B cell (primary cell): ENCODE results near the gene JUP. TPM values are rescaled to one million over a fixed set of nuclear protein-coding genes. Genes with fewer than 3 reads are reported as not detected.

ENCODE experiments used
- ATAC-seq: fragments of 200-7000 bp; cut with Tn5 transposase; one replicate; pipeline ENCODE4 v1.10.0; 2021; ENCODE audit warnings: low read depth, mild to moderate bottlenecking, moderate number of reproducible peaks, moderate library complexity
- CTCF ChIA-PET: fragments of 350-600 bp; sonication (Branson Sonifier 250); formaldehyde crosslinking; loops from one replicate; lab custom pipeline; 2021; ENCODE audit warnings: antibody characterized with exemption, inconsistent platforms; lab: Charles Lee
- POLR2A ChIA-PET: fragments of 350-600 bp; sonication (Branson Sonifier 250); formaldehyde crosslinking; loops from one replicate; lab custom pipeline; 2021; ENCODE audit warnings: antibody characterized with exemption; lab: Charles Lee
- DNase-seq: peaks from one replicate; pipeline ENCODE4 v3.0.0; 2013
- H2AFZ ChIP-seq: 2 replicates; pipeline ENCODE4 v1.6.1; 2012; ENCODE audit warnings: mild to moderate bottlenecking, low read depth, low read length; ENCODE audit not compliant: insufficient read depth, poor library complexity, severe bottlenecking
- H3K27ac ChIP-seq, 2 donors: 1 replicate in 1 of 2; 2 replicates in 1 of 2; pipeline ENCODE4 v1.5.1; 2012 to 2013; ENCODE audit warnings: low read length in 2 of 2, mild to moderate bottlenecking in 2 of 2, moderate library complexity in 1 of 2
- H3K27me3 ChIP-seq, 4 experiments: fragments of 200-600 bp in 1 of 4; sonication (generic) in 1 of 4; replicated peaks in 1 of 4; 1 replicate in 2 of 4; 2 replicates in 2 of 4; pipeline versions ENCODE4 v1.6.1 to v1.7.0; 2013 to 2016; ENCODE audit warnings: low read length in 3 of 4, mild to moderate bottlenecking in 2 of 4, mixed read lengths in 1 of 4, moderate library complexity in 1 of 4; ENCODE audit not compliant: insufficient read depth in 4 of 4, control insufficient read depth in 3 of 4; ENCODE audit errors: control extremely low read depth in 1 of 4
- H3K36me3 ChIP-seq, 2 experiments: replicated peaks in 1 of 2; 1 replicate in 1 of 2; 2 replicates in 1 of 2; pipeline versions ENCODE4 v1.6.1 to v1.7.1; 2013; ENCODE audit warnings: low read length in 1 of 2; ENCODE audit not compliant: insufficient read depth in 2 of 2, control insufficient read depth in 1 of 2; ENCODE audit errors: control extremely low read depth in 1 of 2, extremely low read depth in 1 of 2
- H3K4me1 ChIP-seq, 2 donors: fragments of 200-600 bp in 1 of 2; sonication (generic) in 1 of 2; 1 replicate in 1 of 2; 2 replicates in 1 of 2; pipeline versions ENCODE4 v1.5.1 to v1.6.1; 2013 to 2017; ENCODE audit warnings: low read length in 2 of 2; ENCODE audit not compliant: control insufficient read depth in 2 of 2, insufficient read depth in 2 of 2
- H3K4me2 ChIP-seq: replicated peaks from 2 replicates; pipeline ENCODE3; 2012; ENCODE audit warnings: mild to moderate bottlenecking, low read depth, low read length; ENCODE audit not compliant: poor library complexity, severe bottlenecking
- H3K4me3 ChIP-seq, 5 experiments: fragments of 200-600 bp in 1 of 5; sonication (generic) in 1 of 5; 1 replicate in 3 of 5; 2 replicates in 2 of 5; pipeline versions ENCODE4 v1.5.1 to v1.7.0; 2011 to 2016; ENCODE audit warnings: low read length in 4 of 5, mild to moderate bottlenecking in 4 of 5, low read depth in 2 of 5, control low read depth in 1 of 5, moderate library complexity in 1 of 5; ENCODE audit not compliant: insufficient read depth in 1 of 5; ENCODE audit errors: control extremely low read depth in 1 of 5, extremely low read depth in 1 of 5
- H3K79me2 ChIP-seq: fragments of 200-600 bp; sonication (generic); one replicate; pipeline ENCODE4 v1.6.0; 2016; ENCODE audit warnings: low read length; ENCODE audit not compliant: control insufficient read depth, insufficient read depth
- H3K9ac ChIP-seq: fragments of 200-600 bp; sonication (generic); 2 replicates; pipeline ENCODE4 v1.6.1; 2017; ENCODE audit warnings: mild to moderate bottlenecking, low read length, moderate library complexity
- H3K9me3 ChIP-seq, 3 donors: one replicate each; pipeline versions ENCODE4 v1.6.1 to v1.7.1; 2013; ENCODE audit warnings: low read length in 2 of 3; ENCODE audit not compliant: control insufficient read depth in 2 of 3, insufficient read depth in 1 of 3; ENCODE audit errors: control extremely low read depth in 1 of 3
- H4K20me1 ChIP-seq: 2 replicates; pipeline ENCODE4 v1.6.0; 2012; ENCODE audit warnings: mild to moderate bottlenecking, low read length; ENCODE audit not compliant: insufficient read depth, control insufficient read depth, poor library complexity, severe bottlenecking
- H3K27ac Mint-ChIP-seq: one replicate; pipeline ENCODE4 v1.8.0; 2021; ENCODE audit warnings: mixed read lengths
- H3K27me3 Mint-ChIP-seq: one replicate; pipeline ENCODE4 v1.8.0; 2021; ENCODE audit warnings: mixed read lengths
- H3K4me1 Mint-ChIP-seq: one replicate; pipeline ENCODE4 v1.8.0; 2021; ENCODE audit warnings: mixed read lengths
- H3K4me3 Mint-ChIP-seq: one replicate; pipeline ENCODE4 v1.8.0; 2021; ENCODE audit warnings: mixed read lengths
- H3K9me3 Mint-ChIP-seq: one replicate; pipeline ENCODE4 v1.8.0; 2022; ENCODE audit warnings: mixed read lengths; ENCODE audit not compliant: insufficient read depth
- EZH2 ChIP-seq: IDR thresholded peaks from 2 replicates; pipeline ENCODE4 v1.6.1; 2012; ENCODE audit warnings: borderline replicate concordance, low read depth, mild to moderate bottlenecking, moderate library complexity, low read length; ENCODE audit not compliant: insufficient read depth, poor library complexity, severe bottlenecking
- WGBS: methylation state at CpG from one replicate; pipeline ENCODE4 v1.1.5; 2013; ENCODE audit warnings: missing lambda C conversion rate; ENCODE audit not compliant: insufficient coverage; 5-methylcytosine and 5-hydroxymethylcytosine counted together
- intact Hi-C: fragments of 100-400 bp; cut with micrococcal nuclease; formaldehyde crosslinking; loops from one replicate; pipeline ENCODE4 v1.10.0; 2022
- polyA plus RNA-seq: library from polyadenylated mRNA; depleted of rRNA; stranded (reverse); fragments of >200 nt; gene quantifications from 2 replicates; pipeline ENCODE4 v1.2.3, GENCODE V29; 2012
- total RNA-seq, 2 donors: library from RNA; stranded (reverse); fragments of 120-200 nt in 1 of 2; gene quantifications; 1 replicate in 1 of 2; 2 replicates in 1 of 2; pipeline versions ENCODE4 v1.2.3 to v1.2.4, GENCODE V29; 2013 to 2022
- TF ChIP-seq, protein P1 (sequence below): fragments of 200-600 bp; IDR thresholded peaks from one replicate; pipeline ENCODE4 v1.8.0; 2022; ENCODE audit warnings: antibody characterized with exemption, mild to moderate bottlenecking

Gene JUP
- total and polyA plus RNA-seq, 2 donors (not counting 1 experiment from before 2014, with no cell fraction given) = 62.9 to 63.3 TPM

DNA sequence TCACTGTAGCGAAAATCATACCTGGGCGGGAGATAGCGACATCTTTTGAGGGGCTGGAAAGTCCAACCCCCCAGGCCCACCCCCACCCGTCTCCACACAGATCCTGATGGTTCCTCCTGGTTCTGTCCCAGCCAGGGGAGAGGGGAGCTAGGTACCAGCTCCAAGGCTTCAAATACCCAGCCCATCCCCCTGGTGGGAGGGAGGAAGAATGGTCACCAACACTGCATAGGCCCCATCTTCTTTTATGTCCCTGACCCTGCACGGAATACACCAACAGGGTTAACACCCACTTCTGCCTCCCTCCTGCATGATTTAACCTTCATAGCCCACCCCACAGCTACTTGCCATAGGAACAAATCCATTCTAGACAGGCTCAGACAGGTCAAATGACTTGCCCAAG is 61.4 kb downstream of the JUP start:
- Histone ChIP-seq H3K4me2 (no peak overlapping the region), H3K9me3 (no peaks in the 10 kb centered on the region), H3K36me3 (no peaks in the 10 kb centered on the region), H3K79me2 (no peaks in the 10 kb centered on the region), H3K27ac (no peak overlapping the region), H2AFZ (no peak overlapping the region), H3K4me1 (peaks cover 0 to 7% of the 10 kb centered on the region in 2 donors), H3K27me3 (peaks cover 0 to 12% (median 0%) of the 10 kb centered on the region in 4 experiments), H4K20me1 (no peaks in the 10 kb centered on the region), H3K4me3 (no peak overlapping the region), H3K9ac (no peak overlapping the region)
- DNase-seq (no peak), ATAC-seq (no peak)
- no peak overlapping the region for H3K4me3 Mint-ChIP-seq
- ChIA-PET CTCF (interaction anchor here (0.6 to 1.6 kb wide), 2 partner anchors 9 to 13 kb away, joined by 3 read pairs; partner anchors contain the start of gene HAP1), POLR2A (no interaction called here)
- no peaks in the 10 kb centered on the region for H3K4me1 Mint-ChIP-seq
- peaks cover 6% of the 10 kb centered on the region for H3K27me3 Mint-ChIP-seq
- H3K27ac Mint-ChIP-seq = no peak overlapping the region
- H3K9me3 Mint-ChIP-seq = no peaks in the 10 kb centered on the region
- TF ChIP-seq, protein P1, sequence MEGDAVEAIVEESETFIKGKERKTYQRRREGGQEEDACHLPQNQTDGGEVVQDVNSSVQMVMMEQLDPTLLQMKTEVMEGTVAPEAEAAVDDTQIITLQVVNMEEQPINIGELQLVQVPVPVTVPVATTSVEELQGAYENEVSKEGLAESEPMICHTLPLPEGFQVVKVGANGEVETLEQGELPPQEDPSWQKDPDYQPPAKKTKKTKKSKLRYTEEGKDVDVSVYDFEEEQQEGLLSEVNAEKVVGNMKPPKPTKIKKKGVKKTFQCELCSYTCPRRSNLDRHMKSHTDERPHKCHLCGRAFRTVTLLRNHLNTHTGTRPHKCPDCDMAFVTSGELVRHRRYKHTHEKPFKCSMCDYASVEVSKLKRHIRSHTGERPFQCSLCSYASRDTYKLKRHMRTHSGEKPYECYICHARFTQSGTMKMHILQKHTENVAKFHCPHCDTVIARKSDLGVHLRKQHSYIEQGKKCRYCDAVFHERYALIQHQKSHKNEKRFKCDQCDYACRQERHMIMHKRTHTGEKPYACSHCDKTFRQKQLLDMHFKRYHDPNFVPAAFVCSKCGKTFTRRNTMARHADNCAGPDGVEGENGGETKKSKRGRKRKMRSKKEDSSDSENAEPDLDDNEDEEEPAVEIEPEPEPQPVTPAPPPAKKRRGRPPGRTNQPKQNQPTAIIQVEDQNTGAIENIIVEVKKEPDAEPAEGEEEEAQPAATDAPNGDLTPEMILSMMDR = no peak
- TF ChIP-seq EZH2 = no peak
- intact Hi-C loops = no loop called here
- 100% methylated on average over 1 of the region's 5 CpGs for WGBS

GRCh38 chr17:41724476-41725050 is 61.9 kb downstream of the JUP start:
- no peak for TF ChIP-seq EZH2
- TF ChIP-seq, protein P1 = no peak
- 88% methylated on average over 14 of the region's 17 CpGs for WGBS
- ChIA-PET CTCF (interaction anchor here (0.6 to 0.7 kb wide), 2 partner anchors 10 to 215 kb away, joined by 3 to 5 read pairs; partner anchors contain the start of gene HAP1), POLR2A (no interaction called here)
- no peaks in the 10 kb centered on the region for H4K20me1 ChIP-seq
- H3K9me3 ChIP-seq = no peaks in the 10 kb centered on the region
- Mint-ChIP-seq H3K4me1 (no peaks in the 10 kb centered on the region), H3K4me3 (no peak overlapping the region), H3K27me3 (peaks cover 6% of the 10 kb centered on the region), H3K27ac (no peak overlapping the region), H3K9me3 (no peaks in the 10 kb centered on the region)
- H2AFZ ChIP-seq = no peak overlapping the region
- H3K9ac ChIP-seq = no peak overlapping the region
- H3K79me2 ChIP-seq = no peaks in the 10 kb centered on the region
- H3K27ac ChIP-seq = no peak overlapping the region
- H3K4me2 ChIP-seq = no peak overlapping the region
- H3K36me3 ChIP-seq = no peaks in the 10 kb centered on the region
- no peak overlapping the region for H3K4me3 ChIP-seq
- DNase-seq (no peak), ATAC-seq (no peak)
- intact Hi-C loops = no loop called here
- H3K4me1 ChIP-seq = peaks cover 0 to 7% of the 10 kb centered on the region in 2 donors
- H3K27me3 ChIP-seq = peaks cover 0 to 10% (median 0%) of the 10 kb centered on the region in 4 experiments
